ENCODE results near the gene AGPS. TPM values are rescaled to one million over a fixed set of nuclear protein-coding genes. Genes with fewer than 3 reads are reported as not detected.

Gene AGPS
- total RNA-seq, 4 donors from 2014 or later: 21.4 to 50.9 (median 34.3) TPM

DNA sequence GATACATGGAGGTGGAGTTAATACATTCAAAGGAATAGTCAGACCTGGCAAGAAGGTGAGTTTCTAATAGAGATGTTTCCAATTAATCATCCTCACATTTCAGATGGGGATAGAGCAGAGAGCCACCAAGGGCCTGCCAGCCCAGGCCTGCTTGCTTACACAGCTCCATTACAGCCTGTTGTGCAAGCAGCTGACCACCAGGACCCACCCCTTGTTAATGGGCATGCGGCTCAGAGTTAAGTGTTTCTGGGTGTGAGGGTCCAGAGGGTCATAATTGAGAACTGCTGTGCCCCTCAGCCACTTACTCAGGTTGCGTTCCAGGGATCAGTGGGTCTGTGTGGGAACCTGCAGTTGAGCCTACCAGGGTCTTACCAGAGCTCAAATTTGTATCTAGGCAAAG lies 199.8 kb downstream of the AGPS start:
- no peak for ATAC-seq
- WGBS, 2 donors (ENCODE audit: low coverage in 1 of 2): no CpG with 5 or more reads among the region's 2 CpGs

DNA sequence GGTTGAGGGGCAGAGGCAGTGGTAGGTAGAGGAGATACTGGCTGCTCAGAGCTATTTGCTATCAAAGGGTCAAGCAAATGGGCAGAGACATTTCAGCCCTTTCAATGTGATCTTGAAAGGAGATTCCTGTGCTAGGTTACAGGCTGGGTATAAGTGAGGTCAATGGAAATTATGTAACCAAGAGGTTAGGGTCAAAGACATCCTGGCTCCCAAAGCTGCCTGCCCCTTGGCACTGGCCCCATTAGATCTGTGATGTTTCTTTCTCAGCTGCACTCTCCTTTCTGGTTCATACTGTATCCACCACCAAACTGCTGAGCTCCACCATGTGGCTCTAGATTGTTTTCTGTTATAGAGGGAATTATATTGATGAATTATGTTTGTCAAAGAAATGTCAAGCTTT lies 200.4 kb downstream of the AGPS start:
- H3K27ac ChIP-seq: no peak overlapping the region
- H3K27me3 ChIP-seq: no peaks in the 10 kb centered on the region
- ATAC-seq: no peak

More for the DNA sequence above, 199.8 kb downstream of the AGPS start:
- no peaks in the 10 kb centered on the region for H3K9me3 ChIP-seq
- no peaks in the 10 kb centered on the region for H3K27me3 ChIP-seq
- no peaks in the 10 kb centered on the region for H3K36me3 ChIP-seq
- H3K4me1 ChIP-seq: no peaks in the 10 kb centered on the region
- TF ChIP-seq POLR2AphosphoS5 (IDR thresholded peaks at IDR 0.05): no peak
- TF ChIP-seq, protein P1, sequence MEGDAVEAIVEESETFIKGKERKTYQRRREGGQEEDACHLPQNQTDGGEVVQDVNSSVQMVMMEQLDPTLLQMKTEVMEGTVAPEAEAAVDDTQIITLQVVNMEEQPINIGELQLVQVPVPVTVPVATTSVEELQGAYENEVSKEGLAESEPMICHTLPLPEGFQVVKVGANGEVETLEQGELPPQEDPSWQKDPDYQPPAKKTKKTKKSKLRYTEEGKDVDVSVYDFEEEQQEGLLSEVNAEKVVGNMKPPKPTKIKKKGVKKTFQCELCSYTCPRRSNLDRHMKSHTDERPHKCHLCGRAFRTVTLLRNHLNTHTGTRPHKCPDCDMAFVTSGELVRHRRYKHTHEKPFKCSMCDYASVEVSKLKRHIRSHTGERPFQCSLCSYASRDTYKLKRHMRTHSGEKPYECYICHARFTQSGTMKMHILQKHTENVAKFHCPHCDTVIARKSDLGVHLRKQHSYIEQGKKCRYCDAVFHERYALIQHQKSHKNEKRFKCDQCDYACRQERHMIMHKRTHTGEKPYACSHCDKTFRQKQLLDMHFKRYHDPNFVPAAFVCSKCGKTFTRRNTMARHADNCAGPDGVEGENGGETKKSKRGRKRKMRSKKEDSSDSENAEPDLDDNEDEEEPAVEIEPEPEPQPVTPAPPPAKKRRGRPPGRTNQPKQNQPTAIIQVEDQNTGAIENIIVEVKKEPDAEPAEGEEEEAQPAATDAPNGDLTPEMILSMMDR (IDR thresholded peaks at IDR 0.05): no peak
- TF ChIP-seq POLR2A (IDR thresholded peaks at IDR 0.05): no peak
- no peak for TF ChIP-seq EP300 (IDR thresholded peaks at IDR 0.05)
- H3K4me3 ChIP-seq: no peak overlapping the region
- H3K27ac ChIP-seq: no peak overlapping the region

DNA sequence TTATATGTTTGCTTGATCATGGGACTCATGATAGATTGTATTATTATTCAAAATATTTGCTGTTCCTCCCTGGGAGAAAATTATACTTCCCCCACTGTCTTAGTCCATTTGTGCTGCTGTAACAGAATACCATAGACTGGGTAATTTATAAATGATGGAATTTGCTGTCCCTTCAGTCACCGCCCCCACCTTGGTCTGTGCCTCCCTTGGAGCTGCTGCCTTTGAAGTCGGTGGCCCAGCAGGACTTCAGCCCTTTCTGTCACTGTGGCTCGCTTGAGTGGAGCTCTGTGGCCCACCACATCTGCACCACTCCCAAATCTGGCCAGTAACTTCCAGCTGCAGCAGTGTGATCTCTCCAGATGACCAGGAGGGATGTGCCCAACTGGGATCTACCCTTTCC lies 200.8 kb downstream of the AGPS start:
- no peak for TF ChIP-seq POLR2A (IDR thresholded peaks at IDR 0.05)
- TF ChIP-seq EP300 (IDR thresholded peaks at IDR 0.05): no peak
- no peak for TF ChIP-seq POLR2AphosphoS5 (IDR thresholded peaks at IDR 0.05)
- TF ChIP-seq, protein P1 (IDR thresholded peaks at IDR 0.05): no peak
- no peaks in the 10 kb centered on the region for H3K36me3 ChIP-seq
- no peak for ATAC-seq
- no peaks in the 10 kb centered on the region for H3K9me3 ChIP-seq
- H3K4me1 ChIP-seq: peaks cover 2 to 9% (median 7%) of the 10 kb centered on the region in 3 donors
- no peaks in the 10 kb centered on the region for H3K27me3 ChIP-seq
- no peak overlapping the region for H3K27ac ChIP-seq
- H3K4me3 ChIP-seq: no peak overlapping the region
- WGBS, 2 donors (ENCODE audit: low coverage in 1 of 2): no CpG with 5 or more reads among the region's 3 CpGs

More for the DNA sequence above, 200.4 kb downstream of the AGPS start:
- TF ChIP-seq EP300 (IDR thresholded peaks at IDR 0.05) (no peak), POLR2A (IDR thresholded peaks at IDR 0.05) (no peak), POLR2AphosphoS5 (IDR thresholded peaks at IDR 0.05) (no peak)
- TF ChIP-seq, protein P1 (IDR thresholded peaks at IDR 0.05): no peak
- H3K4me1 ChIP-seq: peaks cover 2 to 5% (median 2%) of the 10 kb centered on the region in 3 donors
- H3K4me3 ChIP-seq: no peak overlapping the region
- H3K9me3 ChIP-seq: no peaks in the 10 kb centered on the region
- H3K36me3 ChIP-seq: no peaks in the 10 kb centered on the region

Small RNA genes within 50 kb of the gene (small RNA-seq; reads per million reads assigned to genes)
- 0 reads per million in 4 donors for gene RF01210

Other genes with a start within 250 kb of the AGPS start
- 10 to 100 TPM; 58.4 to 87.8 (median 73.1) TPM for gene HNRNPA3, start 180.0 kb upstream of the AGPS start, total RNA-seq
- gene NFE2L2, start 128.0 kb upstream of the AGPS start, total RNA-seq: 100 to 1,000 TPM in 1 of 4 donors, 10 to 100 TPM in 3; 55.5 to 111 (median 89.2) TPM

Data from gastroesophageal sphincter (tissue), 4 donors.